ENCODE measurements around the gene TNNC2. TPM values are rescaled to one million over a fixed set of nuclear protein-coding genes. Genes with fewer than 3 reads are reported as not detected.

Gene TNNC2
- polyA plus RNA-seq, 3 donors: 0.71 to 1.2 (median 1.0) TPM

DNA sequence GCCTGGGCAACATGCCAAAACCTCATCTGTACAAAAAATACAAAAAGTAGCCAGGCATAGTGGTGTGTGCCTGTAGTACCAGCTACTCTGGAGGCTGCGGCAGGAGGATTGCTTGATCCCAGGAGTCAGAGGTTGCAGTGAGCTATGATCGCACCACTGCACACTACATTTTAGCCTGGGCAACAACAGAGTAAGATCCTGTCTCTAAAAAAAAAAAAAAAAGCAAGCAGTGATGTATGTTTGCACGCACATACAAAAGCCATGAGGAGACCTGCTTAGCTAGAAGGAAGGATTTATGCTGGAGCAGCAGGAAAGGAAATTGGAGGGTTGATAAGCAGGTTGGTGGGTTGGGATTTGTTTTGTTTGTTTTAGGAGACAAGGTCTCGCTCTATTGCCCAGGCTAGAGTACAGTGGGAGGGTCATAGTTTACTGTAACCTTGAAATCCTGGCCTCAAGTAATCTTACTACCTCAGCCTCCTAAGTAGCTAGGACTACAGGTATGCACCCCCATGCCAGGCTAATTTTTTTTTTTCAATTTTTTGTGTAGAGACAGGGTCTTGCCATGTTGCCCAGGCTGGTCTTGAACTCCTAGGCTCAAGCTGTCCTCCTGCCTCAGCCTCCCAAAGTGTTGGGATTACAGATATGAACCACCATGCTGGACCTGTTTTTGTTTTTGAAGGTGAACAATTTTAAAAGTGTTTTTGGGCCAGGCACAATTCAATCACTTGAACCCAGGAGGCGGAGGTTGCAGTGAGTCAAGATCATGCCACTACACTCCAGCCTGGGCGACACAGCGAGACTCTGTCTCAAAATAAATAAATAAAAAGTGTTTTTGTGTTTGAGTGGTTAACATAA is 34.3 kb upstream of the TNNC2 start:
- intact Hi-C loops (cut with micrococcal nuclease): no loop called here
- Mint-ChIP-seq H3K4me1 (peaks cover 22% of the 10 kb centered on the region), H3K36me3 (peaks cover 2 to 9% of the 10 kb centered on the region in 2 donors), H3K4me3 (no peak overlapping the region), H3K27me3 (ENCODE audit: low read depth in 3 of 3) (peaks cover 0 to 2% (median 0%) of the 10 kb centered on the region in 3 donors), H3K27ac (no peak overlapping the region), H3K9me3 (no peaks in the 10 kb centered on the region)
- no peak overlapping the region for H3K27ac ChIP-seq (ENCODE audit: low read depth in 1 of 2, low read length in 2 of 2)
- no peak overlapping the region for H2AFZ ChIP-seq (ENCODE audit: insufficient read depth, low read depth, low read length, poor library complexity, severe bottlenecking)
- no peaks in the 10 kb centered on the region for H3K36me3 ChIP-seq (replicated peaks in 1 of 2; ENCODE audit: control insufficient read depth in 1 of 2, insufficient read depth in 2 of 2, low read length in 2 of 2)
- H4K20me1 ChIP-seq (ENCODE audit: insufficient read depth, low read length): no peaks in the 10 kb centered on the region
- WGBS (ENCODE audit: insufficient coverage): 100% methylated on average over 1 of the region's 7 CpGs
- H3K9ac ChIP-seq (ENCODE audit: insufficient read depth, low read length, poor library complexity, severe bottlenecking): no peak overlapping the region
- H3K4me3 ChIP-seq (replicated peaks in 1 of 3; ENCODE audit: low read depth in 2 of 3, low read length in 3 of 3): no peak overlapping the region
- peaks cover 31% of the 10 kb centered on the region for H3K79me2 ChIP-seq (ENCODE audit: insufficient read depth, low read length)
- DNase-seq: no peak
- TF ChIP-seq, protein P1, sequence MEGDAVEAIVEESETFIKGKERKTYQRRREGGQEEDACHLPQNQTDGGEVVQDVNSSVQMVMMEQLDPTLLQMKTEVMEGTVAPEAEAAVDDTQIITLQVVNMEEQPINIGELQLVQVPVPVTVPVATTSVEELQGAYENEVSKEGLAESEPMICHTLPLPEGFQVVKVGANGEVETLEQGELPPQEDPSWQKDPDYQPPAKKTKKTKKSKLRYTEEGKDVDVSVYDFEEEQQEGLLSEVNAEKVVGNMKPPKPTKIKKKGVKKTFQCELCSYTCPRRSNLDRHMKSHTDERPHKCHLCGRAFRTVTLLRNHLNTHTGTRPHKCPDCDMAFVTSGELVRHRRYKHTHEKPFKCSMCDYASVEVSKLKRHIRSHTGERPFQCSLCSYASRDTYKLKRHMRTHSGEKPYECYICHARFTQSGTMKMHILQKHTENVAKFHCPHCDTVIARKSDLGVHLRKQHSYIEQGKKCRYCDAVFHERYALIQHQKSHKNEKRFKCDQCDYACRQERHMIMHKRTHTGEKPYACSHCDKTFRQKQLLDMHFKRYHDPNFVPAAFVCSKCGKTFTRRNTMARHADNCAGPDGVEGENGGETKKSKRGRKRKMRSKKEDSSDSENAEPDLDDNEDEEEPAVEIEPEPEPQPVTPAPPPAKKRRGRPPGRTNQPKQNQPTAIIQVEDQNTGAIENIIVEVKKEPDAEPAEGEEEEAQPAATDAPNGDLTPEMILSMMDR (IDR thresholded peaks at IDR 0.05): no peak
- no peaks in the 10 kb centered on the region for H3K27me3 ChIP-seq (ENCODE audit: control insufficient read depth in 2 of 2, insufficient read depth in 2 of 2, low read length in 2 of 2)
- no peaks in the 10 kb centered on the region for H3K9me3 ChIP-seq (replicated peaks in 1 of 2; ENCODE audit: control insufficient read depth in 1 of 2, insufficient read depth in 1 of 2, low read length in 2 of 2)
- no peak overlapping the region for H3K4me2 ChIP-seq (replicated peaks; ENCODE audit: extremely low read depth, low read length, poor library complexity, severe bottlenecking)
- H3K4me1 ChIP-seq (ENCODE audit: control insufficient read depth in 1 of 2, insufficient read depth in 2 of 2, low read length in 2 of 2): peaks cover 11 to 18% of the 10 kb centered on the region in 2 donors

DNA sequence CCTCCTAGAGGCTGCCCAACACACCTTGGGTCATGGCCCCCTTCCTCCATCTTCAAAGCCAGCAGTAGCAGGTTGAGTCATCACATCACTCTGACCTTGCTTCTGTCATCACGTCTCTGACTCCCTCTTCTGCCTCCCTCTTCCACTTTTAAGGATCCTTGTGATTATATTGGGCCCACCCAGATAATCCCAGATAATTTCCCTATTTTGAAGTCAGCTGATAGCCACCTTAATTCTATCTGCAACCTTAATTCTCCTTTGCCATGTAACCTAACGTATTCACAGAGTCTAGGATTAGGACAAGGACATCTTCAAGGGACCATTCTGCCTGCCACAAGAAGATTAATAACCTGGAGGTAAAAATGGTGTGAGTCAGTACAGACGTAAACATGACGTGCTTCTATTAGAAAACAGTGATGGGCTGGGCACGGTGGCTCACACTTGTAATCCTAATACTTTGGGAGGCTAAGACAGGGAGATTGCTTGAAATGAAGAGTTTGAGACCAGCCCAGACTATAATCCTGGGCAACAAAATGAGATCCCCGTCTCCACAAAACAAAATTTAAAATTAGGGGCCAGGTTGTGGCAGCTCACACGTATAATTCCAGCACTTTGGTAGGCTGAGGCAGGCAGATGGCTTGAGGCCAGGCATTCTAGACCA is 33.6 kb upstream of the TNNC2 start:
- no peak overlapping the region for H3K4me2 ChIP-seq (replicated peaks; ENCODE audit: extremely low read depth, low read length, poor library complexity, severe bottlenecking)
- no peaks in the 10 kb centered on the region for H3K9me3 ChIP-seq (replicated peaks in 1 of 2; ENCODE audit: control insufficient read depth in 1 of 2, insufficient read depth in 1 of 2, low read length in 2 of 2)
- H3K9me3 Mint-ChIP-seq: no peaks in the 10 kb centered on the region
- intact Hi-C loops (cut with micrococcal nuclease): no loop called here
- H3K27me3 Mint-ChIP-seq (ENCODE audit: low read depth in 3 of 3): peaks cover 0 to 1% (median 0%) of the 10 kb centered on the region in 3 donors
- H2AFZ ChIP-seq (ENCODE audit: insufficient read depth, low read depth, low read length, poor library complexity, severe bottlenecking): no peak overlapping the region
- H3K4me1 Mint-ChIP-seq: peaks cover 30% of the 10 kb centered on the region
- H3K36me3 Mint-ChIP-seq: peaks cover 2 to 9% of the 10 kb centered on the region in 2 donors
- no peak overlapping the region for H3K9ac ChIP-seq (ENCODE audit: insufficient read depth, low read length, poor library complexity, severe bottlenecking)
- no peak overlapping the region for H3K27ac ChIP-seq (ENCODE audit: low read depth in 1 of 2, low read length in 2 of 2)
- WGBS (ENCODE audit: insufficient coverage): 87% methylated on average over 5 of the region's 7 CpGs
- H3K79me2 ChIP-seq (ENCODE audit: insufficient read depth, low read length): peaks cover 39% of the 10 kb centered on the region
- no peak overlapping the region for H3K4me3 Mint-ChIP-seq
- no peaks in the 10 kb centered on the region for H3K36me3 ChIP-seq (replicated peaks in 1 of 2; ENCODE audit: control insufficient read depth in 1 of 2, insufficient read depth in 2 of 2, low read length in 2 of 2)
- DNase-seq: no peak
- no peaks in the 10 kb centered on the region for H3K27me3 ChIP-seq (ENCODE audit: control insufficient read depth in 2 of 2, insufficient read depth in 2 of 2, low read length in 2 of 2)
- TF ChIP-seq, protein P1 (IDR thresholded peaks at IDR 0.05): no peak
- no peaks in the 10 kb centered on the region for H4K20me1 ChIP-seq (ENCODE audit: insufficient read depth, low read length)
- no peak overlapping the region for H3K27ac Mint-ChIP-seq
- H3K4me1 ChIP-seq (ENCODE audit: control insufficient read depth in 1 of 2, insufficient read depth in 2 of 2, low read length in 2 of 2): peaks cover 19 to 25% of the 10 kb centered on the region in 2 donors
- no peak overlapping the region for H3K4me3 ChIP-seq (replicated peaks in 1 of 3; ENCODE audit: low read depth in 2 of 3, low read length in 3 of 3)
